K562 (cell line): ENCODE data around the gene CENPP. TPM values are rescaled to one million over a fixed set of nuclear protein-coding genes. Genes with fewer than 3 reads are reported as not detected.

ENCODE experiments used
- ATAC-seq: fragments of 200-7000 bp; cut with Tn5 transposase; 3 replicates; pipeline ENCODE4 v1.9.1; 2020; ENCODE audit warnings: moderate library complexity
- BruUV-seq: library from RNA; stranded (reverse); fragments of 400-500 nt; replicated peaks from 2 replicates; lab custom pipeline; 2021; lab: Mats Ljungman, UMichigan
- CTCF ChIA-PET: fragments of 300-600 bp; formaldehyde crosslinking; extraction: SDS; loops from one replicate; lab custom pipeline; 2021; ENCODE audit warnings: low intra/inter-chr PET ratio; lab: Yijun Ruan, JAX
- POLR2A ChIA-PET: fragments of 300-600, 350-650 bp; sonication (Branson Sonifier 250); formaldehyde crosslinking; extraction: SDS; loops from one replicate; lab custom pipeline; 2021; ENCODE audit warnings: antibody characterized with exemption, inconsistent platforms; lab: Yijun Ruan, JAX
- DNase-seq, 4 experiments: peaks; one replicate each; pipeline versions ENCODE4 v3.0.0 to v3.0.0-alpha.2; 2011 to 2018; ENCODE audit warnings: low spot score in 3 of 4, mixed read lengths in 3 of 4; ENCODE audit errors: extremely low read depth in 1 of 4
- FAIRE-seq: peaks from 2 replicates; lab custom pipeline; 2011; peaks lifted over from hg19 to GRCh38; lab: Jason Lieb, UNC
- H2AFZ ChIP-seq: 2 replicates; pipeline ENCODE4 v1.6.0; 2011; ENCODE audit warnings: low read depth, low read length, control low read depth, inconsistent platforms
- H3K27ac ChIP-seq: fragments of 200-600 bp; 3 replicates; pipeline ENCODE4 v1.8.0; 2011; ENCODE audit warnings: low read depth, mild to moderate bottlenecking, control low read depth, inconsistent platforms, low read length, moderate library complexity, mixed read lengths; ENCODE audit errors: extremely low read depth
- H3K27me3 ChIP-seq, 2 experiments: fragments of 300-600 bp in 1 of 2; 2 replicates in 1 of 2; 3 replicates in 1 of 2; pipeline versions ENCODE4 v1.6.0 to v1.8.0; 2011; ENCODE audit warnings: inconsistent platforms in 2 of 2, low read length in 2 of 2, mild to moderate bottlenecking in 1 of 2, mixed read lengths in 1 of 2, moderate library complexity in 1 of 2; ENCODE audit not compliant: control insufficient read depth in 2 of 2, insufficient read depth in 2 of 2
- H3K36me3 ChIP-seq: fragments of 300-600 bp; 3 replicates; pipeline ENCODE4 v1.8.0; 2011; ENCODE audit warnings: mild to moderate bottlenecking, low read length, inconsistent platforms; ENCODE audit not compliant: control insufficient read depth, insufficient read depth
- H3K4me1 ChIP-seq, 2 experiments: fragments of 200-600 bp in 1 of 2; replicated peaks in 1 of 2; 2 replicates in 1 of 2; 3 replicates in 1 of 2; pipeline versions ENCODE4 v1.5.1 to v1.8.0; 2011; ENCODE audit warnings: inconsistent platforms in 2 of 2, low read length in 2 of 2, mild to moderate bottlenecking in 1 of 2, mixed read lengths in 1 of 2, moderate library complexity in 1 of 2; ENCODE audit not compliant: control insufficient read depth in 2 of 2, insufficient read depth in 2 of 2
- H3K4me2 ChIP-seq: 2 replicates; pipeline ENCODE4 v1.6.1; 2011; ENCODE audit warnings: low read length, control low read depth, inconsistent platforms, mixed read lengths; ENCODE audit not compliant: insufficient read depth
- H3K4me3 ChIP-seq: fragments of 200-600 bp; sonication (generic), shearing (Covaris generic); 2 replicates; pipeline ENCODE4 v1.5.1; 2016; ENCODE audit warnings: control low read depth, inconsistent platforms
- H3K79me2 ChIP-seq: fragments of 200-600 bp; 3 replicates; pipeline ENCODE4 v1.8.0; 2011; ENCODE audit warnings: low read length, inconsistent platforms; ENCODE audit not compliant: control insufficient read depth, insufficient read depth
- H3K9ac ChIP-seq, 2 experiments: 2 replicates each; pipeline versions ENCODE4 v1.6.0 to v1.6.1; 2011; ENCODE audit warnings: low read depth in 2 of 2, low read length in 2 of 2, control low read depth in 1 of 2, inconsistent platforms in 1 of 2, mild to moderate bottlenecking in 1 of 2, mixed read lengths in 1 of 2; ENCODE audit not compliant: insufficient read depth in 1 of 2
- H3K9me1 ChIP-seq: one replicate; pipeline ENCODE4 v1.6.0; 2011; ENCODE audit warnings: inconsistent platforms, mild to moderate bottlenecking, low read length, moderate library complexity; ENCODE audit not compliant: control insufficient read depth, insufficient read depth
- H3K9me3 ChIP-seq: replicated peaks from 2 replicates; pipeline ENCODE4 v1.5.1; 2011; ENCODE audit warnings: low read depth, low read length, inconsistent platforms; ENCODE audit not compliant: control insufficient read depth, insufficient read depth
- H4K20me1 ChIP-seq: replicated peaks from 2 replicates; pipeline ENCODE4 v1.6.1; 2011; ENCODE audit warnings: low read length, inconsistent platforms, mixed read lengths; ENCODE audit not compliant: control insufficient read depth, insufficient read depth
- CHD7 ChIP-seq: fragments of 200-600 bp; sonication (generic); IDR thresholded peaks from one replicate; pipeline ENCODE4 v1.6.1; 2012; ENCODE audit warnings: mild to moderate bottlenecking, low read depth, low read length, inconsistent platforms
- FOXK2 ChIP-seq, 2 experiments: fragments of 450-650 bp; IDR thresholded peaks in 1 of 2; conservative IDR thresholded peaks in 1 of 2; 2 replicates each; pipeline ENCODE4 v1.6.1; 2016; ENCODE audit warnings: low read depth in 2 of 2, mild to moderate bottlenecking in 1 of 2
- FOXO4 ChIP-seq: fragments of 450-650 bp; formaldehyde crosslinking; IDR thresholded peaks from 2 replicates; pipeline ENCODE4 v1.4.0; 2020; ENCODE audit warnings: mild to moderate bottlenecking, moderate library complexity
- KDM2B ChIP-seq: fragments of 250-450 bp; sonication (Bioruptor Pico); IDR thresholded peaks from 2 replicates; pipeline ENCODE4 v1.8.0; 2021; ENCODE audit warnings: mild to moderate bottlenecking, moderate library complexity
- NFRKB ChIP-seq: fragments of 450-650 bp; IDR thresholded peaks from 2 replicates; pipeline ENCODE4 v1.6.1; 2016; ENCODE audit warnings: low read depth
- RNF2 ChIP-seq: sonication (generic); IDR thresholded peaks from 2 replicates; pipeline ENCODE4 v1.6.1; 2016
- SNAPC5 ChIP-seq: fragments of 250-450 bp; sonication (Bioruptor Pico); IDR thresholded peaks from 2 replicates; pipeline ENCODE4 v1.8.0; 2021; ENCODE audit warnings: moderate library complexity, mild to moderate bottlenecking, inconsistent platforms
- TBL1XR1 ChIP-seq, 2 experiments: IDR thresholded peaks; 2 replicates each; pipeline ENCODE4 v1.6.1; 2012; ENCODE audit warnings: improper control_type of control experiment in 2 of 2, low read length in 2 of 2, mild to moderate bottlenecking in 1 of 2
- TCFL5 ChIP-seq: fragments of 250-450 bp; sonication (Bioruptor Pico); conservative IDR thresholded peaks from 2 replicates; pipeline ENCODE4 v1.6.1; 2021; ENCODE audit warnings: mild to moderate bottlenecking, moderate library complexity, matching md5 sums
- U2AF1 ChIP-seq: fragments of 200-400 bp; formaldehyde crosslinking; optimal IDR thresholded peaks from 2 replicates; pipeline ENCODE3; 2017; ENCODE audit warnings: mild to moderate bottlenecking, low read depth, low read length, moderate library complexity
- WGBS: fragments of 100-300 bp; shearing (Covaris generic); methylation state at CpG from one replicate; pipeline ENCODE4 v1.1.6; 2016; ENCODE audit warnings: low coverage, mixed read lengths; ENCODE audit not compliant: insufficient coverage; ENCODE audit errors: missing lambda C conversion rate; 5-methylcytosine and 5-hydroxymethylcytosine counted together
- in situ Hi-C: fragments of 300-500 bp; cut with MboI; formaldehyde crosslinking; loops from 4 replicates; pipeline ENCODE4 v1.15.0; 2018; ENCODE audit warnings: inconsistent platforms, mixed read lengths
- intact Hi-C: fragments of 100-400 bp; cut with micrococcal nuclease; formaldehyde crosslinking; loops from 2 replicates; pipeline ENCODE4 v1.14.2; 2022
- polyA plus RNA-seq, 8 experiments: library from polyadenylated mRNA; depleted of rRNA in 4 of 8; stranded (reverse) in 5 of 8; unstranded in 3 of 8; fragments of >200 nt; fragmentation: Nextera tagmentation in 2 of 8; fragmentation: Illumina TruSeq in 1 of 8; extraction: Ambion mirVana in 2 of 8; extraction: Trizol in 1 of 8; gene quantifications; 2 replicates each; pipeline versions ENCODE4 v1.2.1 to v1.2.3, GENCODE V29; 2011 to 2014; ENCODE audit warnings: inconsistent platforms in 1 of 8, missing spikeins in 1 of 8
- total RNA-seq, 7 experiments: library from RNA; depleted of rRNA in 6 of 7; stranded (reverse); fragments of >200 nt in 6 of 7; fragmentation: Illumina TruSeq in 2 of 7; extraction: Trizol in 2 of 7; gene quantifications; 2 replicates each; pipeline versions ENCODE4 v1.2.1 to v1.2.3, GENCODE V29; 2011 to 2021; ENCODE audit warnings: low replicate concordance in 1 of 7

The CENPP gene
- total and polyA plus RNA-seq, 9 of the 15 experiments (the other 6 are each of a cell fraction or from before 2014, with no cell fraction given): 8.0 to 28.5 (median 17.9) TPM

GRCh38 chr9:92499701-92500100 lies 173.9 kb downstream of the CENPP start:
- no peak for DNase-seq
- H3K36me3 ChIP-seq: no peaks in the 10 kb centered on the region
- intact Hi-C loops (no loop called here), in situ Hi-C loops (no loop called here)
- no peaks in the 10 kb centered on the region for H3K9me1 ChIP-seq
- no peaks in the 10 kb centered on the region for H3K9me3 ChIP-seq
- no peak overlapping the region for H3K27ac ChIP-seq
- FAIRE-seq: no peak
- no peak overlapping the region for H3K4me2 ChIP-seq
- H3K4me1 ChIP-seq: peaks cover 2 to 4% of the 10 kb centered on the region in 2 experiments; a peak in 3 of 5 replicates
- BruUV-seq: no TSS peak
- H4K20me1 ChIP-seq: no peaks in the 10 kb centered on the region
- 0% methylated on average over 1 of the region's 2 CpGs for WGBS
- ATAC-seq: no peak
- POLR2A ChIA-PET: no interaction called here
- no peak overlapping the region for H3K9ac ChIP-seq
- CTCF ChIA-PET: no interaction called here
- no peaks in the 10 kb centered on the region for H3K27me3 ChIP-seq
- no peak overlapping the region for H3K4me3 ChIP-seq
- H2AFZ ChIP-seq: no peak overlapping the region
- H3K79me2 ChIP-seq: no peaks in the 10 kb centered on the region
- TF ChIP-seq RNF2 (no peak), CHD7 (no peak), KDM2B (CRISPR knock-in tag) (no peak), FOXK2 (conservative IDR thresholded peaks at IDR 0.05 in 1 of 2, IDR thresholded peaks at IDR 0.05 in 1 of 2; ENCODE audit: low read depth in 2 of 2) (no peak), SNAPC5 (CRISPR knock-in tag) (no peak), TBL1XR1 (IDR thresholded peaks at IDR 0.05; ENCODE audit: low read length in 2 of 2) (no peak), NFRKB (no peak), FOXO4 (CRISPR knock-in tag) (no peak), U2AF1 (no peak), TCFL5 (CRISPR knock-in tag) (no peak)
